GM12878 (cell line): ENCODE data around the gene COQ3. TPM values are rescaled to one million over a fixed set of nuclear protein-coding genes. Genes with fewer than 3 reads are reported as not detected.

Experiments used
- BCL11A ChIP-seq: IDR thresholded peaks from 2 replicates; pipeline ENCODE4 v1.6.1; 2011; ENCODE audit warnings: low read depth, low read length
- BCLAF1 ChIP-seq: fragments of 450-650 bp; IDR thresholded peaks from 2 replicates; pipeline ENCODE4 v1.6.1; 2017; ENCODE audit warnings: antibody characterized with exemption, mild to moderate bottlenecking, moderate library complexity
- CREB1 ChIP-seq: IDR thresholded peaks from 2 replicates; pipeline ENCODE4 v1.6.1; 2012; ENCODE audit warnings: low read depth, mild to moderate bottlenecking, inconsistent platforms
- CUX1 ChIP-seq: IDR thresholded peaks from 2 replicates; pipeline ENCODE4 v1.6.1; 2012; ENCODE audit warnings: improper control_type of control experiment, low read depth, low read length; ENCODE audit not compliant: insufficient replicate concordance
- EED ChIP-seq: sonication (generic); IDR thresholded peaks from 2 replicates; pipeline ENCODE4 v1.6.1; 2016; ENCODE audit warnings: antibody characterized with exemption, low read depth
- EP300 ChIP-seq, 2 experiments: fragments of 150-350 bp in 1 of 2; IDR thresholded peaks; 2 replicates each; pipeline ENCODE4 v1.6.1; 2011 to 2012; ENCODE audit warnings: low read depth in 2 of 2, low read length in 2 of 2, borderline replicate concordance in 1 of 2, improper control_type of control experiment in 1 of 2, inconsistent platforms in 1 of 2; ENCODE audit not compliant: control insufficient read depth in 1 of 2
- MAX ChIP-seq: IDR thresholded peaks from 2 replicates; pipeline ENCODE4 v1.6.1; 2012; ENCODE audit warnings: low read depth, low read length, improper control_type of control experiment
- PKNOX1 ChIP-seq: fragments of 450-650 bp; IDR thresholded peaks from 2 replicates; pipeline ENCODE4 v1.6.1; 2016; ENCODE audit warnings: mild to moderate bottlenecking
- PML ChIP-seq: IDR thresholded peaks from 2 replicates; pipeline ENCODE4 v1.6.1; 2012; ENCODE audit warnings: low read length, inconsistent platforms
- POLR2AphosphoS5 ChIP-seq: IDR thresholded peaks from 2 replicates; pipeline ENCODE4 v1.6.1; 2011; ENCODE audit warnings: mild to moderate bottlenecking, low read length, inconsistent platforms
- SKIL ChIP-seq: fragments of 450-650 bp; IDR thresholded peaks from 2 replicates; pipeline ENCODE4 v1.6.1; 2017; ENCODE audit warnings: mild to moderate bottlenecking, low read depth, inconsistent platforms; ENCODE audit not compliant: poor library complexity, severe bottlenecking
- TARDBP ChIP-seq: IDR thresholded peaks from 2 replicates; pipeline ENCODE4 v1.6.1; 2016; ENCODE audit warnings: borderline replicate concordance
- TCF7 ChIP-seq: IDR thresholded peaks from 2 replicates; pipeline ENCODE4 v1.6.1; 2014; ENCODE audit warnings: antibody characterized with exemption, borderline replicate concordance
- ZBTB4 ChIP-seq: fragments of 450-650 bp; formaldehyde crosslinking; IDR thresholded peaks from 2 replicates; pipeline ENCODE4 v1.4.0; 2022; ENCODE audit warnings: mild to moderate bottlenecking, moderate library complexity
- ZNF384 ChIP-seq: IDR thresholded peaks from 2 replicates; pipeline ENCODE4 v1.6.1; 2012; ENCODE audit warnings: low read depth, mild to moderate bottlenecking, low read length, improper control_type of control experiment, borderline replicate concordance
- polyA plus RNA-seq, 11 experiments: library from polyadenylated mRNA; depleted of rRNA in 4 of 11; unstranded in 6 of 11; stranded (reverse) in 5 of 11; fragments of >200 nt; fragmentation: Nextera tagmentation in 4 of 11; fragmentation: Illumina TruSeq in 1 of 11; extraction: Ambion mirVana in 4 of 11; extraction: Trizol in 1 of 11; gene quantifications; 1 replicate in 1 of 11; 2 replicates in 10 of 11; pipeline versions ENCODE4 v1.2.1 to v1.2.3, GENCODE V29; 2011 to 2016; ENCODE audit warnings: inconsistent platforms in 2 of 11, missing spikeins in 2 of 11, low read depth in 1 of 11
- total RNA-seq, 4 experiments: library from RNA; depleted of rRNA in 3 of 4; stranded (reverse); fragments of >200 nt in 3 of 4; fragmentation: Illumina TruSeq in 1 of 4; extraction: Trizol in 1 of 4; gene quantifications; 2 replicates each; pipeline versions ENCODE4 v1.2.1 to v1.2.3, GENCODE V29; 2013 to 2021

COQ3 gene
- total and polyA plus RNA-seq, 10 of the 15 experiments (the other 5 are each of a cell fraction or from before 2014, with no cell fraction given): 9.3 to 50.6 (median 16.0) TPM

GRCh38 chr6:99333068-99333467 lies 60.9 kb downstream of the COQ3 start (continued):
- TF ChIP-seq BCLAF1 (no peak), EP300 (IDR thresholded peaks at IDR 0.05; ENCODE audit: borderline replicate concordance in 1 of 2, control insufficient read depth in 1 of 2, low read depth in 2 of 2, low read length in 2 of 2) (peak; percentile 55 to 89; a peak in 2 of 4 replicates), EED (0 out of 2 replicates have a peak, but pooled peaks have one; percentile 30), CREB1 (peak; percentile 53), ZNF384 (no peak), CUX1 (no peak), POLR2AphosphoS5 (no peak), PML (no peak), PKNOX1 (peak; percentile 43; the same call in 1 of the 2 replicates), ZBTB4 (no peak), TCF7 (peak; percentile 14; the same call in 1 of the 2 replicates), SKIL (peak; percentile 81), TARDBP (no peak), BCL11A (peak; percentile 88), MAX (no peak)
